HL-60 (cell line): Measurements from ENCODE around the gene VCAN.

ENCODE experiments used
- DNase-seq, 2 experiments: peaks; one replicate each; pipeline ENCODE4 v3.0.0-alpha.2; 2010 to 2020; ENCODE audit warnings: low read depth in 1 of 2, low spot score in 1 of 2
- H3K27ac ChIP-seq: fragments of 250-450 bp; sonication (Bioruptor Pico); replicated peaks from 2 replicates; pipeline ENCODE4 v1.5.1; 2020; ENCODE audit warnings: mild to moderate bottlenecking, moderate library complexity
- H3K27me3 ChIP-seq: fragments of 250-450 bp; sonication (Bioruptor Pico); 2 replicates; pipeline ENCODE4 v1.5.1; 2021; ENCODE audit warnings: mild to moderate bottlenecking, moderate library complexity; ENCODE audit not compliant: insufficient read depth, poor library complexity, severe bottlenecking
- H3K4me3 ChIP-seq: replicated peaks from 2 replicates; pipeline ENCODE4 v1.5.1; 2011; ENCODE audit warnings: mild to moderate bottlenecking, control low read depth, low read length; ENCODE audit not compliant: insufficient read depth
- GABPA ChIP-seq: IDR thresholded peaks from 2 replicates; pipeline ENCODE4 v1.6.1; 2012; ENCODE audit warnings: low read depth
- POLR2AphosphoS5 ChIP-seq: IDR thresholded peaks from 2 replicates; pipeline ENCODE4 v1.6.1; 2012; ENCODE audit warnings: low read depth
- SPI1 ChIP-seq: IDR thresholded peaks from 2 replicates; pipeline ENCODE4 v1.6.1; 2012; ENCODE audit warnings: low read depth, mild to moderate bottlenecking, borderline replicate concordance
- TF ChIP-seq, protein P1 (sequence below): IDR thresholded peaks from 2 replicates; pipeline ENCODE4 v1.6.1; 2012; ENCODE audit warnings: low read depth; ENCODE audit not compliant: insufficient replicate concordance
- TF ChIP-seq, protein P2 (sequence below): IDR thresholded peaks from one replicate; pipeline ENCODE4 v1.5.1; 2011; ENCODE audit warnings: low read length, control low read depth, inconsistent platforms; ENCODE audit not compliant: insufficient read depth

VCAN gene

DNA sequence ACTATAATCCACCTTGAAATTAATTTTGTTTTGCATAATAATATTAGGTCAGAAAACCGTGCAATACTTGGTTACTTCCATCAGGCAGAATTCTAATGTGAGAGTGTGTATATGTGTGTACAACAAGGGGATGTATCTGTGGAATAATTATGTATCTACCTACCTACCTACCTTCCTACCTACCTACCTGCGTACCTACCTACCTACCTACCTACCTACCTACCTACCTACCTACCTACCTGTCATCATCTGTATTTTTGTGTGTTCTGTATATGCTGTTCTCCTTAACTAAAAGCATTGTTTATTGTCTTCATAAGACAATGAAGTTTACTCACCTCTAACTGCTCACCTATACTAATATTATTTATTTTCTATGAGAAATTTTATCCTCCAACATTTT is 52.8 kb downstream of the VCAN start:
- H3K27ac ChIP-seq: no peak overlapping the region

DNA sequence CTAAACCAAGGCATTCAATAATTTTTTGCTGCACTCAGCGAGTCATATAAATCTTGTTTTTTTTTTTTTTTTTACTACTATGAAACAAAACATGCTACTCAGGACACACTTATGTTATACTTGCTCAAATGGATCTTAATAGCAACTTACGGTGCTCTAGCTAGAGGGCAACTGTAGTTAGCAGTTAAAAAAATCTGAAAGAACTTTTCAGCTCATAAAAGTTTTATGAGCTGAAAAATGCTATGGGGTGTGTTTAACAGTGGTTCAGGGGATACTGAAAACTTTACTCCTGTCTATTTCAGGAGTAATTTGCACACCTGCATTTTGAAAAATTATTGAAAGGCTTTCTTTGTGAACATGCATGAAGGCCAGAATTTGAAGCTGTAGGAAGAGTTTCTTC is 53.4 kb downstream of the VCAN start:
- no peaks in the 10 kb centered on the region for H3K27me3 ChIP-seq
- no peak overlapping the region for H3K27ac ChIP-seq
- TF ChIP-seq, protein P1, sequence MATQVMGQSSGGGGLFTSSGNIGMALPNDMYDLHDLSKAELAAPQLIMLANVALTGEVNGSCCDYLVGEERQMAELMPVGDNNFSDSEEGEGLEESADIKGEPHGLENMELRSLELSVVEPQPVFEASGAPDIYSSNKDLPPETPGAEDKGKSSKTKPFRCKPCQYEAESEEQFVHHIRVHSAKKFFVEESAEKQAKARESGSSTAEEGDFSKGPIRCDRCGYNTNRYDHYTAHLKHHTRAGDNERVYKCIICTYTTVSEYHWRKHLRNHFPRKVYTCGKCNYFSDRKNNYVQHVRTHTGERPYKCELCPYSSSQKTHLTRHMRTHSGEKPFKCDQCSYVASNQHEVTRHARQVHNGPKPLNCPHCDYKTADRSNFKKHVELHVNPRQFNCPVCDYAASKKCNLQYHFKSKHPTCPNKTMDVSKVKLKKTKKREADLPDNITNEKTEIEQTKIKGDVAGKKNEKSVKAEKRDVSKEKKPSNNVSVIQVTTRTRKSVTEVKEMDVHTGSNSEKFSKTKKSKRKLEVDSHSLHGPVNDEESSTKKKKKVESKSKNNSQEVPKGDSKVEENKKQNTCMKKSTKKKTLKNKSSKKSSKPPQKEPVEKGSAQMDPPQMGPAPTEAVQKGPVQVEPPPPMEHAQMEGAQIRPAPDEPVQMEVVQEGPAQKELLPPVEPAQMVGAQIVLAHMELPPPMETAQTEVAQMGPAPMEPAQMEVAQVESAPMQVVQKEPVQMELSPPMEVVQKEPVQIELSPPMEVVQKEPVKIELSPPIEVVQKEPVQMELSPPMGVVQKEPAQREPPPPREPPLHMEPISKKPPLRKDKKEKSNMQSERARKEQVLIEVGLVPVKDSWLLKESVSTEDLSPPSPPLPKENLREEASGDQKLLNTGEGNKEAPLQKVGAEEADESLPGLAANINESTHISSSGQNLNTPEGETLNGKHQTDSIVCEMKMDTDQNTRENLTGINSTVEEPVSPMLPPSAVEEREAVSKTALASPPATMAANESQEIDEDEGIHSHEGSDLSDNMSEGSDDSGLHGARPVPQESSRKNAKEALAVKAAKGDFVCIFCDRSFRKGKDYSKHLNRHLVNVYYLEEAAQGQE: no peak
- TF ChIP-seq POLR2AphosphoS5 (no peak), GABPA (no peak), SPI1 (no peak)
- TF ChIP-seq, protein P2, sequence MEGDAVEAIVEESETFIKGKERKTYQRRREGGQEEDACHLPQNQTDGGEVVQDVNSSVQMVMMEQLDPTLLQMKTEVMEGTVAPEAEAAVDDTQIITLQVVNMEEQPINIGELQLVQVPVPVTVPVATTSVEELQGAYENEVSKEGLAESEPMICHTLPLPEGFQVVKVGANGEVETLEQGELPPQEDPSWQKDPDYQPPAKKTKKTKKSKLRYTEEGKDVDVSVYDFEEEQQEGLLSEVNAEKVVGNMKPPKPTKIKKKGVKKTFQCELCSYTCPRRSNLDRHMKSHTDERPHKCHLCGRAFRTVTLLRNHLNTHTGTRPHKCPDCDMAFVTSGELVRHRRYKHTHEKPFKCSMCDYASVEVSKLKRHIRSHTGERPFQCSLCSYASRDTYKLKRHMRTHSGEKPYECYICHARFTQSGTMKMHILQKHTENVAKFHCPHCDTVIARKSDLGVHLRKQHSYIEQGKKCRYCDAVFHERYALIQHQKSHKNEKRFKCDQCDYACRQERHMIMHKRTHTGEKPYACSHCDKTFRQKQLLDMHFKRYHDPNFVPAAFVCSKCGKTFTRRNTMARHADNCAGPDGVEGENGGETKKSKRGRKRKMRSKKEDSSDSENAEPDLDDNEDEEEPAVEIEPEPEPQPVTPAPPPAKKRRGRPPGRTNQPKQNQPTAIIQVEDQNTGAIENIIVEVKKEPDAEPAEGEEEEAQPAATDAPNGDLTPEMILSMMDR: no peak
- no peak for DNase-seq
- no peak overlapping the region for H3K4me3 ChIP-seq

More for the DNA sequence above, 52.8 kb downstream of the VCAN start:
- Histone ChIP-seq H3K27me3 (no peaks in the 10 kb centered on the region), H3K4me3 (no peak overlapping the region)
- DNase-seq: no peak
- TF ChIP-seq, protein P1: no peak
- no peak for TF ChIP-seq GABPA
- TF ChIP-seq POLR2AphosphoS5: no peak
- TF ChIP-seq, protein P2: no peak
- TF ChIP-seq SPI1: no peak

DNA sequence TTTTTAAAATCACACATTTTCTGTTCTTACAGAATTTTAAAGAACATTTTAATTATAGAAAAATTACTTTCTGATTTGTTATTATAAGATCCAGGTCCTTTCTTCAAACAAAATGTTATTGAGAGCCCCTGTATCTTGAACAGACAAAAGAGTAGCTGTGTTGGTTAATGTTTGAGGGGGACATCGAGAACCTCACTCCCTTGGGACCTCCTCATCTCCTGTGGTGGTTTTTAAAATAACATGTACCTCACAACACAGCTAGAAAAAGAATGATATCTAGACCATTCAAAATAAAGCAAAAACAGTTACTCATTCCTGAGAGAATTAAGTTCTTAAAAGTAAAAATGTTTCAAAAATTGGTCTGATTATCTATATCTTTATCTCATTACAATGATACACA is 54.7 kb downstream of the VCAN start:
- TF ChIP-seq GABPA (no peak), POLR2AphosphoS5 (no peak), SPI1 (no peak)
- TF ChIP-seq, protein P2: no peak
- TF ChIP-seq, protein P1: no peak
- no peak overlapping the region for H3K27ac ChIP-seq
- no peak overlapping the region for H3K4me3 ChIP-seq
- no peaks in the 10 kb centered on the region for H3K27me3 ChIP-seq
- DNase-seq: no peak
